RCC 7860 (cell line): ENCODE measurements around the gene IFIT1B.

Experiments
- DNase-seq: peaks from one replicate; pipeline ENCODE4 v3.0.0-alpha.2; 2015; ENCODE audit warnings: low spot score
- FAIRE-seq: peaks from 2 replicates; lab custom pipeline; 2012; peaks lifted over from hg19 to GRCh38; lab: Jason Lieb, UNC

IFIT1B gene

DNA sequence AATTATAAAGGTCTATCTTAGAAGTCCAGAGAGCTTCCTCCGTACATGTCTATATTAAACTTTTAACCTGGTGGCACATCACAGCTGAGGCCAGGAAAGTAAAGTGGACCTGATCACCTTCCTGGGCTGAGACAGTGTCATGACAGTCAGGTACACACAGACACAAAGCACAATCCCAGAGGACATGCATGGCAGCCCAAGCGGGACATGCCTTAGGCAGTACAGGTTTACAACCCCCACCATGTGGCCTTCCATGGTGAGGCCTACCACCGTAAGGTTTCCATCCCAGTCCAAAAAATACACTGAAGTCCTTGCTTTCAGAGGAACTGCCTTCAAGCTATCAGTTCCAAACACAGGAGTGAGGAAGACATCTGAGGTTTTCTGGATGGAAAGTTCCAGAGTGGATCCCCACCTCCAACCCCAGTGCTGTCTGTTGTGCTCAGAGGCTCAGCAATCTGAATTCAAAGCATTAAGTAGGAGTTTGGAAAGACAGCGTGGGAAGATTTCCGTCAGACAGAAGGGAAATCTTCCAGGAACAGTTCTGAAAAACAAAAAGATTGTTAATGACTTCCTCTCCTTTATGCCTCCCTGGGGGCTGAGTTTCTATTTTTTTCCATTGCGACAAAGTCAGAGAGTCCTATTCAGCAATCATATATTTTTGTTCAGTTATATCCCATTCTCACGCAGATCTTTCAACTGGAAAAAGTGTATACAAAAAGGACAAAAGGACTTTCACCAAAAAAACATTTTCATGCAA lies 30.0 kb upstream of the IFIT1B start:
- FAIRE-seq: no peak
- DNase-seq: no peak

DNA sequence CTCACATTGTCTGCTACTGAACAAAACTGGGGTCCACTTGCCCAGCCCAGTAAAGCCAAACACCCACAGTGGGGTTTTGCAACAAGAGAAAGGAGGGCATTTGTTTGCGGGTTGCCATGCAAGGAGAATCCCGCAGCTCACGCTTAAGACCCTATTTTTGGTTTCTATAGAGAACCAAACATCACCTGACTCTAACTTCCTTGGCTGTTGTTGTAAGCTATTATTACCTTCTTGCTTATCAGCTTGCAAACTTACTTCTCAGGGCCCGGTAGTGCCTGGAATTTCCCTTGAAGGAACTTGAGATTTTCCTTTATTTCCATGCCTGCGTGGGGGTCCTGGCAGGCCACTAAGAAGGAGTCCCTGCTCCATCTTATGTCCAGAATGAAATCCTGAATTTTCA lies 29.4 kb upstream of the IFIT1B start:
- FAIRE-seq (no peak), DNase-seq (no peak)

GRCh38 chr10:89348975-89349374 lies 28.9 kb upstream of the IFIT1B start:
- FAIRE-seq: no peak
- DNase-seq: no peak

DNA sequence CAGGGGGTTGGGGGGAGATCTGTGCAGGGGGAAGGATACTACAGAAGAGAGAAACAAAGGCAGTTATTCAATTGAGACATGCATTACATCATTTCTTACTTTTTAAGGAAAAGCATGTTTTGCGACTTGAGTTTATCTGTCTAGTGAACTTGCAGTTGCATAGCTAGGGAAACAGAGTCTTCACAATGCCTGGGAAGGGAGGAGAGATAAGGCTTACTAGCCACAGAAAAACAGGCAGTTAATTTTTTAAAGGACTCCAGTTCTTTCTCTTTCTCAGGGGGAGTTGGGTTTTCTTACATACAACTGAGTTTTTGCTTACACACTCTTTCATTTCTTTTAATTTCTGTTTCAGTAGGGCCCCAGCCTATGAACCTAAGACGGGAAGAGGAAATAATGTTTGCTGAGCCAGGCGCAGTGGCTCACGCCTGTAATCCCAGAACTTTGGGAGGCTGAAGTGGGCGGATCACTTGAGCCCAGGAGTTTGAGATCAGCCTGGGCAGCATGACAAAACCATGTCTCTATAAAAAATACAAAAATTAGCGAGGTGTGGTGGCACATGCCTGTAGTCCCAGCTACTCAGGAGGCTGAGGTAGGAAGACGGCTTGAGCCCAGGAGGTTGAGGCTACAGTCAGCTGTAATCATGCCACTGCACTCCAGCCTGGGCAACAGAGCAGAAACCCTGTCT lies 27.1 kb upstream of the IFIT1B start:
- peak; percentile 59 for DNase-seq
- peak; percentile 68 for FAIRE-seq

- DNase-seq: peak; percentile 51
- FAIRE-seq: no peak
Observed at GRCh38 chr10:89351412-89351779, 26.5 kb upstream of the IFIT1B start.

- peak; percentile 96 for FAIRE-seq
- peak; percentile 97 for DNase-seq
Observed at GRCh38 chr10:89351780-89352597, 25.9 kb upstream of the IFIT1B start.

DNA sequence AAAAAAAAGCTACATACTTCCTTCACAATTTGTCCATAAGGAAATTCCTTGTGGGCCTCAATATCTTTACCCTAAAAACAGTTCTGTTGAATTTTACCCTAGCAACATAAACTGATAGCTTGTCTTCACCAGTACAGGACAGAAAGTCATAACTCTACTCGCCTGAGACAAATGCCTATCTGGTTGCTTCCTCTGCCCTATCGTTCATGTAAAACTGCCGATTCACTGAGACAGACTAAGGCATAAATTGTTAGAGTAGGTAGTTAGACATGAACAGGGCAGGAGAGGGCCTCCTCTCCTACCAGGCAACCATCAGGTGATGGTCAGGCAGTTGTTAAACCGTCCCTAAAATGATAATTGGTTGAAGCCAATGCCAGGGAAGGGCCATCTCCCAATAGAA lies 25.1 kb upstream of the IFIT1B start:
- FAIRE-seq: no peak
- no peak for DNase-seq

DNA sequence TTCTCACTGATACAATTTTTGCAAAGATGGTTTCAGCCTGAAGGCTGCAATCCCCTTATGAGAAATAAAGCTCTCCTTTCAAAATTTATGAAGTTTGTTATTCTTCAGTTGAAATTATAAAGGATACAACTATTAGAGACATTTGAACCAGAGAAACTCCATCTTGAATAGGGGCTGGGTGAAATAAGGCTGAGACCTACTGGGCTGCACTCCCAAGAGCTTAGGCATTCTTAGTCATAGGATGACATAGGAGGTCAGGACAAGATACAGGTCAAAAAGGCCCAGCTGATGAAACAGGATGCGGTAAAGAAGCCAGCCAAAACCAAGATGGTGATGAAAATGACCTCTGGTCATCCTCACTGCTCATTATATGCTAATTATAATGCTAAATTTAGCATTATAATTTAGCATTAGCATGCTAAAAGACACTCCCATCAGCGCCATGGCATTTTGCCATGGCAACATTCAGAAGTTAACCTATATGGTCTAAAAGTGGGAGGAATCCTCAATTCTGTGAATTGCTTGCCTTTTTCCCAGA lies 22.4 kb upstream of the IFIT1B start:
- FAIRE-seq: peak; percentile 84
- peak; percentile 74 for DNase-seq

DNA sequence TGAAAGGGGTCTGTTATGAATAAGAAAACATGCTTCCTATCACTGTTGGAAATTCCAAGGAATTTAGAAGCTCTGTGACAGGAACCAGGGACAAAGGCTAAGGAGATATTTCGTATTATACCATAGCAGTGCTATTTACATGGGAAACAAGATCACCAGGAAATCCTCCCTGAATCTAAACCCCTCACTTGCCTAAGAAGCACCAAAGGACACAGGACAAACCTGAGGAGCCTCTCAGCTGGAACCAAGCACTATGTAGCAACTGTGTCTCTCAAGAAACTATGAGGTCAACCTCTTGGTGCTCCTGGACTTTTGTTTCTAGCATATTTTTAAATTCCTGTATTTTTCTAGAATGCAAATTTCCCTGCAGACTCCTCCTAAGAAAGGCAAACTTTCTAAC lies 20.8 kb upstream of the IFIT1B start:
- FAIRE-seq: no peak

GRCh38 chr10:89357975-89358374 lies 19.9 kb upstream of the IFIT1B start:
- FAIRE-seq (no peak), DNase-seq (no peak)

More for the DNA sequence above, 20.8 kb upstream of the IFIT1B start:
- DNase-seq: no peak

- DNase-seq: peak; percentile 25
- no peak for FAIRE-seq
Observed at GRCh38 chr10:89360157-89360556, 17.7 kb upstream of the IFIT1B start.

GRCh38 chr10:89362929-89363328 lies 14.9 kb upstream of the IFIT1B start:
- DNase-seq (no peak), FAIRE-seq (no peak)

GRCh38 chr10:89363729-89364442 lies 14.0 kb upstream of the IFIT1B start:
- no peak for DNase-seq
- no peak for FAIRE-seq

DNA sequence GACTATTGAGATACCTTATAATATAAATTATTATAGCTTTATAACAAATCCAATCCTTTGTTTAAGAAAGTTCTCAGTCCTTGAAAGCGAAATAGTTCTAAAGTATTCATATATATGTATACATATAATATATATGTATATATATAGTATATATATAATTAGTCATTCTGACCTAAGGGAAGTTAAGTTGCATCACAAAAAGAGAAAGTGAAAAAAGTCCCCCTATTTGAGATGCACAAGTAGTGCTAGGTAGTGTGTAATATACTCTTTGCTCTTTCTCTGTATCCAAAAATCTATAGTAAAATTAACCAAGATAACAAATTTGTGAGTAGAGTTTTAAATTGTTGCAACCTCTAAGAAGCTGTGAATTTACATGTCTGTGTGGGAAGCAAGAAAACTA lies 13.3 kb upstream of the IFIT1B start:
- FAIRE-seq: no peak

GRCh38 chr10:89367529-89367928 lies 10.3 kb upstream of the IFIT1B start:
- no peak for DNase-seq
- FAIRE-seq: no peak

More for the DNA sequence above, 13.3 kb upstream of the IFIT1B start:
- DNase-seq: no peak

GRCh38 chr10:89368129-89368528 lies 9.7 kb upstream of the IFIT1B start:
- no peak for FAIRE-seq
- no peak for DNase-seq

DNA sequence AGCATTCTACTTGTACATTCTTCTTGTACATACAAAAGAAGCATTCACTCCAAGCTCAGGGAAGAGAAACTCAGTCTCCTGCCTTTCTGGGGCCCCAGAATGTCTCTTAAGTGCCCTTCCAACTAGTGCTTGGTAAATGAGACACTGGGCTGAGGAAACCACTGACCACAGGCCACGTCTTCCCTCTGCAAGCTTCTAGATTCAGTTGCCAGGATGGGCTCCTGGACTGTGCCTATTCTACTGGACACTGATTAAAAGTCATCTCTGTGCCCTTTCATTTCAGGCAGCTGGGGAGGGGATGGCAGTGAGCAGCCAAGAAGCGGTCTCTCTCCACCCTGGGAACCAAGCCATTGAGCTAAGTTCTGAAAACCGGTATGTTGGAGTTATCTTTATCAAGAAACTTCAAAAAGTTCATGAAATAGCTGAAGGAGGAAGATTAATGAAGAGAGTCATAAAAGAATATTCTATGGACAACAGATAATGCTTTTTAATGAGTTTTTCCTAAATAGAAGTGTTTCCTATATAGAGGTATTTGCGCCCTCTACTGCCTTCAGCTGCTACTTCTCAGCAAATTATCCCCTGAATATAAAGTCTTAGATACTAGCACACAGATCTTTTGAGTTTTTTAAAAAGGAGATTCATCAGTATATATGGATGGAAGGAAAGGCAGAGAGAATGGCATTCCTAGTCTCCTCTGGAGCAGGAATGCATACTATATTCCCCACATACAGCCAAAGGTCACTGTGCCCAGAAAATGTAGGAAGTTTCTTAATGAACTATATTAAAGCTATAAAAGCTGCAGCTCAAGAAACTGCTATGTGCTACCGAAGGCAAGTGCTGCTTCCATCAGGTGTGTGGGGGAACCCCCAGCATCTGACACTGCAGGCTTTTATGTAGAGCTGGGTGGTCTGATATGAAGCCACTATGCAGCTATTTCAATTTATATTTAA lies 8.4 kb upstream of the IFIT1B start:
- FAIRE-seq: peak; percentile 39
- peak; percentile 37 for DNase-seq

- FAIRE-seq: no peak
- DNase-seq: no peak
Observed at GRCh38 chr10:89371079-89371478, 6.8 kb upstream of the IFIT1B start.

- no peak for DNase-seq
- FAIRE-seq: no peak
Observed at GRCh38 chr10:89371987-89372386, 5.9 kb upstream of the IFIT1B start.
